SJSA1 (cell line): ENCODE measurements around the gene PXMP4. TPM values are rescaled to one million over a fixed set of nuclear protein-coding genes. Genes with fewer than 3 reads are reported as not detected.

Experiments
- DNase-seq, 2 experiments: peaks; one replicate each; pipeline ENCODE4 v3.0.0-alpha.2; 2015 to 2020; ENCODE audit warnings: low spot score in 2 of 2, low read depth in 1 of 2
- H3K27ac ChIP-seq: fragments of 250-450 bp; sonication (Bioruptor Pico); 2 replicates; pipeline ENCODE4 v1.5.1; 2020; ENCODE audit warnings: mild to moderate bottlenecking, moderate library complexity
- H3K27me3 ChIP-seq: fragments of 250-450 bp; sonication (Bioruptor Pico); replicated peaks from 2 replicates; pipeline ENCODE4 v1.5.1; 2020; ENCODE audit warnings: mild to moderate bottlenecking, moderate library complexity
- H3K36me3 ChIP-seq: fragments of 250-450 bp; sonication (Bioruptor Pico); 2 replicates; pipeline ENCODE4 v1.5.1; 2020; ENCODE audit warnings: mild to moderate bottlenecking
- H3K4me1 ChIP-seq: fragments of 250-450 bp; sonication (Bioruptor Pico); replicated peaks from 2 replicates; pipeline ENCODE4 v1.6.1; 2021; ENCODE audit warnings: mild to moderate bottlenecking
- H3K4me3 ChIP-seq: fragments of 250-450 bp; sonication (Bioruptor Pico); 2 replicates; pipeline ENCODE4 v1.5.1; 2020; ENCODE audit warnings: mild to moderate bottlenecking
- H3K9me3 ChIP-seq: fragments of 250-450 bp; sonication (Bioruptor Pico); replicated peaks from 2 replicates; pipeline ENCODE4 v1.5.1; 2020; ENCODE audit warnings: mild to moderate bottlenecking
- total RNA-seq: library from RNA; depleted of rRNA; stranded (reverse); fragments of >200 nt; shearing (Covaris generic); gene quantifications from 2 replicates; pipeline ENCODE4 v1.2.3, GENCODE V29; 2014

Gene PXMP4
- total RNA-seq, 1 experiment from 2014 or later = 9.3 TPM

GRCh38 chr20:33727806-33728205 is 7.7 kb upstream of the PXMP4 start:
- Histone ChIP-seq H3K9me3 (no peaks in the 10 kb centered on the region; the same call in 1 of the 2 replicates), H3K27me3 (no peaks in the 10 kb centered on the region), H3K4me1 (peaks cover 13% of the 10 kb centered on the region), H3K4me3 (no peak overlapping the region), H3K27ac (no peak overlapping the region), H3K36me3 (no peaks in the 10 kb centered on the region)
- no peak for DNase-seq

DNA sequence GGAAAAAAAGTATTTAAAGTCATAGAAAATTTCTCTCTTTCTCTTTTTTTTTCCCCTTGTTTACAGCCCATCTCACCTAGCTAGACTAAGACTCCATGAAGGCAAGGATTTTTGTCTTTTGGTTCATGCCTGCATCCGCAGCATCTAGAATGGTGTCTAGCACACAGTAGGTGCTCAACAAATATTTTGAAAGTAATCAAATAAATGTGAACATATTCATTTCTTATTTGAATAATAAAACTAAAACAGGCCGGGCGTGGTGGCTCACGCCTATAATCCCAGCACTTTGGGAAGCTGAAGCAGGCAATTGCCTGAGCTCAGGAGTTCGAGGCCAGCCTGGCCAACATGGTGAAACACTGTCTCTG is 7.0 kb upstream of the PXMP4 start:
- no peaks in the 10 kb centered on the region for H3K36me3 ChIP-seq
- peaks cover 6% of the 10 kb centered on the region for H3K4me1 ChIP-seq
- H3K4me3 ChIP-seq = no peak overlapping the region
- no peaks in the 10 kb centered on the region; the same call in 1 of the 2 replicates for H3K9me3 ChIP-seq
- no peaks in the 10 kb centered on the region for H3K27me3 ChIP-seq
- DNase-seq = no peak
- H3K27ac ChIP-seq = no peak overlapping the region

DNA sequence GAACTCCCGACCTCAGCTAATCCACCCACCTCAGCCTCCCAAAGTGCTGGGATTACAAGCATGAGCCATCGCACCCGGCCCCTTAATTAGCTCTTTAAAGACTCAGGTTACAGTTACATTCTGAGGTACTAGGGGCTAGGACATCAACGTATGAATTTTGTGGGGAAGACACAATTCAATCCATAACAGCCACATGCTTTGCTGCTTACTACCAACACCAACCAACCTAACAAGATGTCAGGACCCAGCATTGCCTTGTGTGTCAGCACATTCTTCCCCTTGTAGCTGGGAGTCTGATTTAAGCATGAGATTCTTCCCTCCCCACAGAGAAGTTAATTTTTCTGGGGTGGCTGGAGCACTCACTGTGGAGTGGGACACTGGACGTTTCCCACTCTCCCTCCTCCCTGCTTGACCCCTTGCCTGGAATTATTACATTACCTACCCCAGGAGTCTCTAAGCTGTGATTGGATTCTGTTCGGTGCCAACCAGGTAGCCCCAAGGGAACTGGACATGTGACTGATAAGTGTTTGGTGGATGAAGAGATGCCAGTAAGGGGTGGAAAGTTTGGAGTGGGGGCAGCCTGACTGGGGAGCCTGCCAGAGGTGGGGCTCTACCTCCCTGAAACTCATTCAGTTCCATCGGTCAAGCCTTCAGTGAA is 5.6 kb upstream of the PXMP4 start:
- H3K27me3 ChIP-seq = no peaks in the 10 kb centered on the region
- no peak for DNase-seq
- no peak overlapping the region for H3K4me3 ChIP-seq
- H3K27ac ChIP-seq = no peak overlapping the region
- no peaks in the 10 kb centered on the region for H3K36me3 ChIP-seq
- no peaks in the 10 kb centered on the region for H3K9me3 ChIP-seq
- no peaks in the 10 kb centered on the region; the same call in 1 of the 2 replicates for H3K4me1 ChIP-seq

- Histone ChIP-seq H3K4me3 (no peak overlapping the region), H3K36me3 (no peaks in the 10 kb centered on the region), H3K9me3 (no peaks in the 10 kb centered on the region), H3K27me3 (no peaks in the 10 kb centered on the region), H3K4me1 (peaks cover 8% of the 10 kb centered on the region), H3K27ac (no peak overlapping the region)
- no peak for DNase-seq
These were observed 4.5 kb upstream of the PXMP4 start for GRCh38 chr20:33724439-33725094.

- Histone ChIP-seq H3K4me3 (no peak overlapping the region), H3K36me3 (no peaks in the 10 kb centered on the region), H3K27me3 (no peaks in the 10 kb centered on the region), H3K4me1 (peaks cover 14% of the 10 kb centered on the region), H3K9me3 (no peaks in the 10 kb centered on the region), H3K27ac (no peak overlapping the region)
- DNase-seq = no peak
These were observed 1.5 kb upstream of the PXMP4 start for GRCh38 chr20:33721391-33722140.

GRCh38 chr20:33719277-33719988 is 677 bp downstream of the PXMP4 start:
- Histone ChIP-seq H3K27ac (0 out of 2 replicates have a peak overlapping the region, but pooled peaks have one; percentile 9), H3K36me3 (no peaks in the 10 kb centered on the region; the same call in 1 of the 2 replicates), H3K27me3 (no peaks in the 10 kb centered on the region), H3K4me1 (peaks cover 14% of the 10 kb centered on the region), H3K9me3 (no peaks in the 10 kb centered on the region), H3K4me3 (peak overlapping the region; percentile 66)
- DNase-seq = no peak

- no peak overlapping the region for H3K4me3 ChIP-seq
- no peaks in the 10 kb centered on the region for H3K9me3 ChIP-seq
- H3K36me3 ChIP-seq = peaks cover 10% of the 10 kb centered on the region
- no peaks in the 10 kb centered on the region for H3K27me3 ChIP-seq
- DNase-seq = no peak
- H3K27ac ChIP-seq = no peak overlapping the region
- H3K4me1 ChIP-seq = peaks cover 14% of the 10 kb centered on the region
These were observed 3.6 kb downstream of the PXMP4 start for GRCh38 chr20:33716498-33716897.

GRCh38 chr20:33713865-33714367 is 6.2 kb downstream of the PXMP4 start:
- no peaks in the 10 kb centered on the region for H3K9me3 ChIP-seq
- no peaks in the 10 kb centered on the region; the same call in 1 of the 2 replicates for H3K4me1 ChIP-seq
- H3K4me3 ChIP-seq = no peak overlapping the region
- H3K27me3 ChIP-seq = no peaks in the 10 kb centered on the region
- no peak overlapping the region for H3K27ac ChIP-seq
- peaks cover 18% of the 10 kb centered on the region for H3K36me3 ChIP-seq
- DNase-seq = no peak

- H3K9me3 ChIP-seq = no peaks in the 10 kb centered on the region
- H3K27ac ChIP-seq = no peak overlapping the region
- no peaks in the 10 kb centered on the region for H3K27me3 ChIP-seq
- H3K4me1 ChIP-seq = no peaks in the 10 kb centered on the region
- no peak overlapping the region for H3K4me3 ChIP-seq
- peaks cover 27% of the 10 kb centered on the region for H3K36me3 ChIP-seq
- DNase-seq = no peak
These were observed 8.7 kb downstream of the PXMP4 start for GRCh38 chr20:33711446-33711738.

DNA sequence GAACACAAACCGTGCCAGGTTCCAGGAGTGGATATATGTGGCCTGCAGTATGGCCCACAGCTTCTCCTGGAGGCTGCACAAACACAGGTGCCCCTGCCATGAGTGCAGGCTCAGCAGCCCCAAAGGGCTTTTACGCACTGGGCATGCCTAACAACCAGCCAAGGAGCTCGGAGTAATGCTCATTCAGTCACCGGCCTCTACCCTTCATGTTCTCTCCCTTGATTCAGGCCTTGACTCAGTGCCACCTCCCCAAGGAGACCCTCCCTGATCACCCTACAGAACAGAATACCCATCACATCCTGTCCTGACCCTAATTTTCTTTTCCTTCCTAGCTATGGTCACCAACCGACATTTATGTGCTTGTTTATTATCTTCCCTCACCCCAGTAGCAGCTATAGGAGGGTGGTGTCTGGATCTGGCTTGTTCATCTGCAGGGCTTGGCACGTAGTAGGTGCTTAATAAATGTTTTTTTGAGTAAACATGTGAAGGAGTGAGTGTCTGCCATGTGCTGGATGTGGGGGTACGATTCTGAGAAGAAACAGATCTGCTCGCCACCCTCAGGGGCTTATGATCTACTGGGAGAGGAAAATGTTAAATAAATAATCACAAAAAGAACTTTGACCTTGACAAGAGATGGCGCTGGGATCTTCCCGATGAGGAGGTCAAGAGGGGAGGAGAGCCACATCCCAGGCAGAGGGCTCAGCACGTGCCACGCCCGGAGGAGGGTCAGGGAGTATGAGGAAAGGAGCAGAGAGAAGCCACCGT is 9.2 kb downstream of the PXMP4 start:
- Histone ChIP-seq H3K4me1 (no peaks in the 10 kb centered on the region), H3K4me3 (no peak overlapping the region), H3K36me3 (peaks cover 27% of the 10 kb centered on the region), H3K9me3 (no peaks in the 10 kb centered on the region), H3K27ac (no peak overlapping the region), H3K27me3 (no peaks in the 10 kb centered on the region)
- DNase-seq = no peak

GRCh38 chr20:33709905-33710541 is 10.1 kb downstream of the PXMP4 start:
- DNase-seq = no peak
- Histone ChIP-seq H3K4me3 (no peak overlapping the region), H3K9me3 (no peaks in the 10 kb centered on the region), H3K27me3 (no peaks in the 10 kb centered on the region), H3K27ac (no peak overlapping the region), H3K4me1 (no peaks in the 10 kb centered on the region), H3K36me3 (peaks cover 27% of the 10 kb centered on the region)

GRCh38 chr20:33709398-33709797 is 10.7 kb downstream of the PXMP4 start:
- Histone ChIP-seq H3K27ac (no peak overlapping the region), H3K36me3 (peaks cover 27% of the 10 kb centered on the region), H3K4me1 (no peaks in the 10 kb centered on the region), H3K9me3 (no peaks in the 10 kb centered on the region), H3K27me3 (no peaks in the 10 kb centered on the region), H3K4me3 (no peak overlapping the region)
- DNase-seq = no peak

- H3K36me3 ChIP-seq = peaks cover 17% of the 10 kb centered on the region
- H3K4me3 ChIP-seq = no peak overlapping the region
- no peaks in the 10 kb centered on the region for H3K9me3 ChIP-seq
- H3K4me1 ChIP-seq = no peaks in the 10 kb centered on the region
- no peak for DNase-seq
- H3K27me3 ChIP-seq = no peaks in the 10 kb centered on the region
- H3K27ac ChIP-seq = no peak overlapping the region
These were observed 12.4 kb downstream of the PXMP4 start for GRCh38 chr20:33707668-33708067.
